GM23338 (cell line): ENCODE measurements around the gene BRAF. TPM values are rescaled to one million over a fixed set of nuclear protein-coding genes. Genes with fewer than 3 reads are reported as not detected.

Experiments
- ATAC-seq: fragments of 200-7000 bp; cut with Tn5 transposase; 3 replicates; pipeline ENCODE4 v1.9.1; 2020
- DNase-seq: peaks from one replicate; pipeline ENCODE4 v3.0.0-alpha.2; 2015; ENCODE audit warnings: low spot score
- H2AFZ ChIP-seq: fragments of 200-600 bp; sonication (generic); 2 replicates; pipeline ENCODE4 v1.8.0; 2016; ENCODE audit warnings: antibody characterized with exemption, mild to moderate bottlenecking, moderate library complexity
- H3F3A ChIP-seq: fragments of 200-600 bp; sonication (generic); replicated peaks from 2 replicates; pipeline ENCODE4 v1.8.0; 2017; ENCODE audit warnings: antibody characterized with exemption, mixed run types, low read depth
- H3K27ac ChIP-seq: fragments of 200-600 bp; sonication (generic); 2 replicates; pipeline ENCODE4 v1.6.1; 2016; ENCODE audit warnings: low read depth
- H3K27me3 ChIP-seq: fragments of 200-600 bp; sonication (generic); 2 replicates; pipeline ENCODE4 v1.8.0; 2016; ENCODE audit warnings: mild to moderate bottlenecking, mixed run types, moderate library complexity; ENCODE audit not compliant: insufficient read depth
- H3K36me3 ChIP-seq: fragments of 200-600 bp; sonication (generic); 2 replicates; pipeline ENCODE4 v1.8.0; 2016; ENCODE audit warnings: mild to moderate bottlenecking; ENCODE audit not compliant: insufficient read depth
- H3K4me1 ChIP-seq: fragments of 200-600 bp; sonication (generic); 2 replicates; pipeline ENCODE4 v1.8.0; 2016; ENCODE audit warnings: mild to moderate bottlenecking, moderate library complexity; ENCODE audit not compliant: insufficient read depth
- H3K4me2 ChIP-seq: fragments of 200-600 bp; sonication (generic); 2 replicates; pipeline ENCODE4 v1.7.1; 2017; ENCODE audit warnings: mixed run types
- H3K4me3 ChIP-seq: fragments of 200-600 bp; sonication (generic); 2 replicates; pipeline ENCODE4 v1.6.1; 2016; ENCODE audit warnings: mixed run types
- H3K79me2 ChIP-seq: fragments of 200-600 bp; sonication (generic); replicated peaks from 2 replicates; pipeline ENCODE4 v1.8.0; 2017; ENCODE audit warnings: mild to moderate bottlenecking; ENCODE audit not compliant: insufficient read depth
- H3K9me2 ChIP-seq: fragments of 200-600 bp; sonication (generic); 2 replicates; pipeline ENCODE4 v1.8.0; 2017; ENCODE audit not compliant: insufficient read depth
- H4K20me1 ChIP-seq: fragments of 200-600 bp; sonication (generic); replicated peaks from 2 replicates; pipeline ENCODE4 v1.8.0; 2017; ENCODE audit warnings: mild to moderate bottlenecking; ENCODE audit not compliant: insufficient read depth
- H3K27ac Mint-ChIP-seq: 2 replicates; pipeline ENCODE4 v1.8.0; 2020; ENCODE audit warnings: inconsistent platforms, mild to moderate bottlenecking, moderate library complexity, mixed read lengths
- H3K27me3 Mint-ChIP-seq: 3 replicates; pipeline ENCODE4 v1.8.0; 2022; ENCODE audit warnings: low read depth, mild to moderate bottlenecking, moderate library complexity, mixed read lengths, inconsistent platforms; ENCODE audit not compliant: insufficient read depth, poor library complexity
- H3K36me3 Mint-ChIP-seq: 3 replicates; pipeline ENCODE4 v1.8.0; 2021; ENCODE audit warnings: low read depth, mild to moderate bottlenecking, inconsistent platforms, moderate library complexity, mixed read lengths
- H3K4me1 Mint-ChIP-seq: 3 replicates; pipeline ENCODE4 v1.8.0; 2020; ENCODE audit warnings: mild to moderate bottlenecking, inconsistent platforms, mixed read lengths
- H3K4me3 Mint-ChIP-seq: 3 replicates; pipeline ENCODE4 v1.8.0; 2021; ENCODE audit warnings: moderate library complexity, mild to moderate bottlenecking, inconsistent platforms, mixed read lengths
- H3K9me3 Mint-ChIP-seq: 3 replicates; pipeline ENCODE4 v1.8.0; 2020; ENCODE audit warnings: moderate library complexity, mild to moderate bottlenecking, inconsistent platforms, mixed read lengths
- CREB1 ChIP-seq: fragments of 250-450 bp; sonication (Bioruptor Pico); IDR thresholded peaks from 2 replicates; pipeline ENCODE4 v1.5.0; 2020; ENCODE audit warnings: low read depth, mild to moderate bottlenecking, moderate library complexity
- EZH2 ChIP-seq: fragments of 200-600 bp; sonication (generic); IDR thresholded peaks from one replicate; pipeline ENCODE4 v1.8.0; 2017; ENCODE audit warnings: antibody characterized with exemption, mild to moderate bottlenecking, low read depth; ENCODE audit not compliant: unreplicated experiment
- JUNB ChIP-seq: IDR thresholded peaks from one replicate; pipeline ENCODE4 v1.6.1; 2016; ENCODE audit warnings: antibody characterized with exemption; ENCODE audit not compliant: unreplicated experiment
- NANOG ChIP-seq: IDR thresholded peaks from 2 replicates; pipeline ENCODE4 v1.6.1; 2016; ENCODE audit warnings: antibody characterized with exemption, borderline replicate concordance
- STAT1 ChIP-seq: IDR thresholded peaks from one replicate; pipeline ENCODE4 v1.6.1; 2016; ENCODE audit warnings: antibody characterized with exemption; ENCODE audit not compliant: unreplicated experiment
- ZNF114 ChIP-seq: fragments of 250-450 bp; sonication (Bioruptor Pico); IDR thresholded peaks from 2 replicates; pipeline ENCODE4 v1.5.0; 2020; ENCODE audit warnings: mild to moderate bottlenecking, moderate library complexity
- ZNF331 ChIP-seq: fragments of 250-450 bp; sonication (Bioruptor Pico); IDR thresholded peaks from 2 replicates; pipeline ENCODE4 v1.5.0; 2020; ENCODE audit warnings: low read depth, mild to moderate bottlenecking, moderate library complexity
- polyA plus RNA-seq: library from polyadenylated mRNA; unstranded; fragments of >200 nt; fragmentation: Nextera tagmentation; extraction: Ambion mirVana; gene quantifications from 2 replicates; pipeline ENCODE4 v1.2.1, GENCODE V29; 2016
- total RNA-seq: library from RNA; depleted of rRNA; stranded (reverse); fragments of >200 nt; shearing (Covaris generic); gene quantifications from 2 replicates; pipeline ENCODE4 v1.2.3, GENCODE V29; 2014
- TF ChIP-seq, protein P1 (sequence below), 2 experiments: fragments of 200-600 bp in 1 of 2; sonication (generic) in 1 of 2; conservative IDR thresholded peaks; 2 replicates each; pipeline versions ENCODE4 v1.5.1 to v1.6.1; 2016 to 2017; ENCODE audit warnings: antibody characterized with exemption in 2 of 2, low read depth in 2 of 2, mild to moderate bottlenecking in 2 of 2, moderate library complexity in 1 of 2
- TF ChIP-seq, protein P2 (sequence below): IDR thresholded peaks from one replicate; pipeline ENCODE4 v1.6.1; 2018; ENCODE audit warnings: antibody characterized with exemption; ENCODE audit not compliant: unreplicated experiment
- TF ChIP-seq, protein P3 (sequence below): IDR thresholded peaks from 2 replicates; pipeline ENCODE4 v1.6.1; 2016; ENCODE audit warnings: antibody characterized with exemption
- TF ChIP-seq, protein P4 (sequence below): fragments of 250-450 bp; sonication (Bioruptor Pico); IDR thresholded peaks from 2 replicates; pipeline ENCODE4 v1.5.0; 2020; ENCODE audit warnings: mild to moderate bottlenecking, moderate library complexity

Gene BRAF
- total and polyA plus RNA-seq, 2 experiments from 2014 or later: 14.6 to 36.8 TPM

DNA sequence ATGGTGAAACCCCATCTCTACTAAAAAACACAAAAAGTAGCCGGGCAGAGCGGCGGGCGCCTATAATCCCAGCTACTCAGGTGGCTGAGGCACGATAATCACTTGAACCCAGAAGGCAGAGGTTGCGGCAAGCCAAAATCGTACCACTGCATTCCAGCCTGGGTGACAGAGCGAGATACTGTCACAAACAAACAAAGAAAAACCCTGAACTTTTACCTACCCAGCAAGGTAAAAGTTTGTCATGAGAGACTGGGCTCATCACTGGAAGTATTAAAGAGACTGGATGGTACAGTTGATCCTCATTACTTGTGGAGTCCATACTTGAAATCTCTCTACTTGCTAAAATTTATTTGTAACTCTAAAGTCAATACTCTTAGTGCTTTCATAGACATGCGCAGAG lies 114.3 kb downstream of the BRAF start:
- no peak for TF ChIP-seq ZNF114 (CRISPR knock-in tag)
- TF ChIP-seq, protein P1, sequence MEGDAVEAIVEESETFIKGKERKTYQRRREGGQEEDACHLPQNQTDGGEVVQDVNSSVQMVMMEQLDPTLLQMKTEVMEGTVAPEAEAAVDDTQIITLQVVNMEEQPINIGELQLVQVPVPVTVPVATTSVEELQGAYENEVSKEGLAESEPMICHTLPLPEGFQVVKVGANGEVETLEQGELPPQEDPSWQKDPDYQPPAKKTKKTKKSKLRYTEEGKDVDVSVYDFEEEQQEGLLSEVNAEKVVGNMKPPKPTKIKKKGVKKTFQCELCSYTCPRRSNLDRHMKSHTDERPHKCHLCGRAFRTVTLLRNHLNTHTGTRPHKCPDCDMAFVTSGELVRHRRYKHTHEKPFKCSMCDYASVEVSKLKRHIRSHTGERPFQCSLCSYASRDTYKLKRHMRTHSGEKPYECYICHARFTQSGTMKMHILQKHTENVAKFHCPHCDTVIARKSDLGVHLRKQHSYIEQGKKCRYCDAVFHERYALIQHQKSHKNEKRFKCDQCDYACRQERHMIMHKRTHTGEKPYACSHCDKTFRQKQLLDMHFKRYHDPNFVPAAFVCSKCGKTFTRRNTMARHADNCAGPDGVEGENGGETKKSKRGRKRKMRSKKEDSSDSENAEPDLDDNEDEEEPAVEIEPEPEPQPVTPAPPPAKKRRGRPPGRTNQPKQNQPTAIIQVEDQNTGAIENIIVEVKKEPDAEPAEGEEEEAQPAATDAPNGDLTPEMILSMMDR (conservative IDR thresholded peaks at IDR 0.05; ENCODE audit: low read depth in 2 of 2): no peak
- TF ChIP-seq NANOG: no peak
- TF ChIP-seq, protein P2, sequence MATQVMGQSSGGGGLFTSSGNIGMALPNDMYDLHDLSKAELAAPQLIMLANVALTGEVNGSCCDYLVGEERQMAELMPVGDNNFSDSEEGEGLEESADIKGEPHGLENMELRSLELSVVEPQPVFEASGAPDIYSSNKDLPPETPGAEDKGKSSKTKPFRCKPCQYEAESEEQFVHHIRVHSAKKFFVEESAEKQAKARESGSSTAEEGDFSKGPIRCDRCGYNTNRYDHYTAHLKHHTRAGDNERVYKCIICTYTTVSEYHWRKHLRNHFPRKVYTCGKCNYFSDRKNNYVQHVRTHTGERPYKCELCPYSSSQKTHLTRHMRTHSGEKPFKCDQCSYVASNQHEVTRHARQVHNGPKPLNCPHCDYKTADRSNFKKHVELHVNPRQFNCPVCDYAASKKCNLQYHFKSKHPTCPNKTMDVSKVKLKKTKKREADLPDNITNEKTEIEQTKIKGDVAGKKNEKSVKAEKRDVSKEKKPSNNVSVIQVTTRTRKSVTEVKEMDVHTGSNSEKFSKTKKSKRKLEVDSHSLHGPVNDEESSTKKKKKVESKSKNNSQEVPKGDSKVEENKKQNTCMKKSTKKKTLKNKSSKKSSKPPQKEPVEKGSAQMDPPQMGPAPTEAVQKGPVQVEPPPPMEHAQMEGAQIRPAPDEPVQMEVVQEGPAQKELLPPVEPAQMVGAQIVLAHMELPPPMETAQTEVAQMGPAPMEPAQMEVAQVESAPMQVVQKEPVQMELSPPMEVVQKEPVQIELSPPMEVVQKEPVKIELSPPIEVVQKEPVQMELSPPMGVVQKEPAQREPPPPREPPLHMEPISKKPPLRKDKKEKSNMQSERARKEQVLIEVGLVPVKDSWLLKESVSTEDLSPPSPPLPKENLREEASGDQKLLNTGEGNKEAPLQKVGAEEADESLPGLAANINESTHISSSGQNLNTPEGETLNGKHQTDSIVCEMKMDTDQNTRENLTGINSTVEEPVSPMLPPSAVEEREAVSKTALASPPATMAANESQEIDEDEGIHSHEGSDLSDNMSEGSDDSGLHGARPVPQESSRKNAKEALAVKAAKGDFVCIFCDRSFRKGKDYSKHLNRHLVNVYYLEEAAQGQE: no peak
- TF ChIP-seq CREB1 (CRISPR knock-in tag): no peak
- TF ChIP-seq, protein P3, sequence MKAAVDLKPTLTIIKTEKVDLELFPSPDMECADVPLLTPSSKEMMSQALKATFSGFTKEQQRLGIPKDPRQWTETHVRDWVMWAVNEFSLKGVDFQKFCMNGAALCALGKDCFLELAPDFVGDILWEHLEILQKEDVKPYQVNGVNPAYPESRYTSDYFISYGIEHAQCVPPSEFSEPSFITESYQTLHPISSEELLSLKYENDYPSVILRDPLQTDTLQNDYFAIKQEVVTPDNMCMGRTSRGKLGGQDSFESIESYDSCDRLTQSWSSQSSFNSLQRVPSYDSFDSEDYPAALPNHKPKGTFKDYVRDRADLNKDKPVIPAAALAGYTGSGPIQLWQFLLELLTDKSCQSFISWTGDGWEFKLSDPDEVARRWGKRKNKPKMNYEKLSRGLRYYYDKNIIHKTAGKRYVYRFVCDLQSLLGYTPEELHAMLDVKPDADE: no peak
- TF ChIP-seq EZH2: no peak
- no peak for TF ChIP-seq STAT1
- TF ChIP-seq ZNF331 (CRISPR knock-in tag): no peak
- no peak for TF ChIP-seq JUNB
- TF ChIP-seq, protein P4, sequence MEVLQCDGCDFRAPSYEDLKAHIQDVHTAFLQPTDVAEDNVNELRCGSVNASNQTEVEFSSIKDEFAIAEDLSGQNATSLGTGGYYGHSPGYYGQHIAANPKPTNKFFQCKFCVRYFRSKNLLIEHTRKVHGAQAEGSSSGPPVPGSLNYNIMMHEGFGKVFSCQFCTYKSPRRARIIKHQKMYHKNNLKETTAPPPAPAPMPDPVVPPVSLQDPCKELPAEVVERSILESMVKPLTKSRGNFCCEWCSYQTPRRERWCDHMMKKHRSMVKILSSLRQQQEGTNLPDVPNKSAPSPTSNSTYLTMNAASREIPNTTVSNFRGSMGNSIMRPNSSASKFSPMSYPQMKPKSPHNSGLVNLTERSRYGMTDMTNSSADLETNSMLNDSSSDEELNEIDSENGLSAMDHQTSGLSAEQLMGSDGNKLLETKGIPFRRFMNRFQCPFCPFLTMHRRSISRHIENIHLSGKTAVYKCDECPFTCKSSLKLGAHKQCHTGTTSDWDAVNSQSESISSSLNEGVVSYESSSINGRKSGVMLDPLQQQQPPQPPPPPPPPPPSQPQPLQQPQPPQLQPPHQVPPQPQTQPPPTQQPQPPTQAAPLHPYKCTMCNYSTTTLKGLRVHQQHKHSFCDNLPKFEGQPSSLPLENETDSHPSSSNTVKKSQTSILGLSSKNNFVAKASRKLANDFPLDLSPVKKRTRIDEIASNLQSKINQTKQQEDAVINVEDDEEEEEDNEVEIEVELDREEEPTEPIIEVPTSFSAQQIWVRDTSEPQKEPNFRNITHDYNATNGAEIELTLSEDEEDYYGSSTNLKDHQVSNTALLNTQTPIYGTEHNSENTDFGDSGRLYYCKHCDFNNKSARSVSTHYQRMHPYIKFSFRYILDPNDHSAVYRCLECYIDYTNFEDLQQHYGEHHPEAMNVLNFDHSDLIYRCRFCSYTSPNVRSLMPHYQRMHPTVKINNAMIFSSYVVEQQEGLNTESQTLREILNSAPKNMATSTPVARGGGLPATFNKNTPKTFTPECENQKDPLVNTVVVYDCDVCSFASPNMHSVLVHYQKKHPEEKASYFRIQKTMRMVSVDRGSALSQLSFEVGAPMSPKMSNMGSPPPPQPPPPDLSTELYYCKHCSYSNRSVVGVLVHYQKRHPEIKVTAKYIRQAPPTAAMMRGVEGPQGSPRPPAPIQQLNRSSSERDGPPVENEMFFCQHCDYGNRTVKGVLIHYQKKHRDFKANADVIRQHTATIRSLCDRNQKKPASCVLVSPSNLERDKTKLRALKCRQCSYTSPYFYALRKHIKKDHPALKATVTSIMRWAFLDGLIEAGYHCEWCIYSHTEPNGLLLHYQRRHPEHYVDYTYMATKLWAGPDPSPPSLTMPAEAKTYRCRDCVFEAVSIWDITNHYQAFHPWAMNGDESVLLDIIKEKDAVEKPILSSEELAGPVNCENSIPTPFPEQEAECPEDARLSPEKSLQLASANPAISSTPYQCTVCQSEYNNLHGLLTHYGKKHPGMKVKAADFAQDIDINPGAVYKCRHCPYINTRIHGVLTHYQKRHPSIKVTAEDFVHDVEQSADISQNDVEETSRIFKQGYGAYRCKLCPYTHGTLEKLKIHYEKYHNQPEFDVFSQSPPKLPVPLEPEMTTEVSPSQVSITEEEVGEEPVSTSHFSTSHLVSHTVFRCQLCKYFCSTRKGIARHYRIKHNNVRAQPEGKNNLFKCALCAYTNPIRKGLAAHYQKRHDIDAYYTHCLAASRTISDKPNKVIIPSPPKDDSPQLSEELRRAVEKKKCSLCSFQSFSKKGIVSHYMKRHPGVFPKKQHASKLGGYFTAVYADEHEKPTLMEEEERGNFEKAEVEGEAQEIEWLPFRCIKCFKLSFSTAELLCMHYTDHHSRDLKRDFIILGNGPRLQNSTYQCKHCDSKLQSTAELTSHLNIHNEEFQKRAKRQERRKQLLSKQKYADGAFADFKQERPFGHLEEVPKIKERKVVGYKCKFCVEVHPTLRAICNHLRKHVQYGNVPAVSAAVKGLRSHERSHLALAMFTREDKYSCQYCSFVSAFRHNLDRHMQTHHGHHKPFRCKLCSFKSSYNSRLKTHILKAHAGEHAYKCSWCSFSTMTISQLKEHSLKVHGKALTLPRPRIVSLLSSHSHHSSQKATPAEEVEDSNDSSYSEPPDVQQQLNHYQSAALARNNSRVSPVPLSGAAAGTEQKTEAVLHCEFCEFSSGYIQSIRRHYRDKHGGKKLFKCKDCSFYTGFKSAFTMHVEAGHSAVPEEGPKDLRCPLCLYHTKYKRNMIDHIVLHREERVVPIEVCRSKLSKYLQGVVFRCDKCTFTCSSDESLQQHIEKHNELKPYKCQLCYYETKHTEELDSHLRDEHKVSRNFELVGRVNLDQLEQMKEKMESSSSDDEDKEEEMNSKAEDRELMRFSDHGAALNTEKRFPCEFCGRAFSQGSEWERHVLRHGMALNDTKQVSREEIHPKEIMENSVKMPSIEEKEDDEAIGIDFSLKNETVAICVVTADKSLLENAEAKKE (CRISPR knock-in tag): no peak

More for the DNA sequence above, 114.3 kb downstream of the BRAF start:
- Histone ChIP-seq H2AFZ (no peak overlapping the region), H3F3A (no peaks in the 10 kb centered on the region), H3K79me2 (no peaks in the 10 kb centered on the region; the same call in 1 of the 2 replicates), H3K4me2 (no peak overlapping the region), H3K27me3 (no peaks in the 10 kb centered on the region), H4K20me1 (0 out of 2 replicates have a peak, but pooled peaks cover 4% of the 10 kb centered on the region), H3K36me3 (no peaks in the 10 kb centered on the region), H3K9me2 (no peaks in the 10 kb centered on the region), H3K4me1 (no peaks in the 10 kb centered on the region), H3K27ac (no peak overlapping the region), H3K4me3 (no peak overlapping the region)
- H3K4me1 Mint-ChIP-seq: no peaks in the 10 kb centered on the region
- no peak overlapping the region for H3K4me3 Mint-ChIP-seq
- DNase-seq: no peak
- H3K36me3 Mint-ChIP-seq: no peaks in the 10 kb centered on the region
- H3K27ac Mint-ChIP-seq: no peak overlapping the region
- H3K27me3 Mint-ChIP-seq: peaks cover 2% of the 10 kb centered on the region
- no peaks in the 10 kb centered on the region for H3K9me3 Mint-ChIP-seq
- no peak for ATAC-seq
